Body of pancreas (tissue), 4 donors: ENCODE measurements around the gene BICRAL.

Experiments
- CTCF ChIP-seq, 7 experiments: fragments of 450-650 bp in 4 of 7; fragments of 200-600 bp in 3 of 7; sonication (generic) in 3 of 7; IDR thresholded peaks; one replicate each; pipeline ENCODE4 v1.5.1; 2016 to 2019; ENCODE audit warnings: antibody characterized with exemption in 7 of 7
- POLR2A ChIP-seq, 3 donors: fragments of 450-650 bp; IDR thresholded peaks; one replicate each; pipeline ENCODE4 v1.6.1; 2016; ENCODE audit warnings: antibody characterized with exemption in 3 of 3, mild to moderate bottlenecking in 2 of 3

GRCh38 chr6:42786525-42786985 is 4.7 kb downstream of the BICRAL start:
- TF ChIP-seq CTCF (IDR thresholded peaks at IDR 0.05) (no peak), POLR2A (IDR thresholded peaks at IDR 0.05) (no peak)
